ENCODE measurements around the gene ZNF724.

DNA sequence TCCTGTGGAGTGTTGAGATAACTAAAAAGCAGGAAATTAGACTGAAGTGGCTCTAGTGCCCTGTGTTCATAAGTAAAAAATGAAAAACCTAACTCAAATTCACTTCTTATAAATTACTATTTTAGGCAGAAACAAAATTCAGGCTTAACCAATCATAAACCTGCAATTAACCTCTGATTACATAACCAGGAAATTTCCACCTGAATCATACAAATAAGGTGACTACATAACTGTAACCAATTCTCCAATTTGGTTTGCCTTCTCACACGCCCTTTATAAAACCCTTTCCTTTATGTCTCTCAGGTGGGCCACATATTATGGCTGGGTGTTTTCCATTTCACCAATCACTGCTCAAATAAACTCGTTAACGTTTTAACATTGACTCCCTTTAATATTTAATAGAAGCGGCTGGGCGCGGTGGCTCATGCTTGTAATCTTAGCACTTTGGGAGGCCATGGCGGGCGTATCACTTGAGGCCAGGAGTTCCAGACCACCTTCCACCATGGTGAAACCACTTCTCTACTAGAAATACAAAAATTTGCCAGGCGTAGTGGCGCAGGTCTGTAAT is 22.9 kb upstream of the ZNF724 start:
- TF ChIP-seq, protein P1, sequence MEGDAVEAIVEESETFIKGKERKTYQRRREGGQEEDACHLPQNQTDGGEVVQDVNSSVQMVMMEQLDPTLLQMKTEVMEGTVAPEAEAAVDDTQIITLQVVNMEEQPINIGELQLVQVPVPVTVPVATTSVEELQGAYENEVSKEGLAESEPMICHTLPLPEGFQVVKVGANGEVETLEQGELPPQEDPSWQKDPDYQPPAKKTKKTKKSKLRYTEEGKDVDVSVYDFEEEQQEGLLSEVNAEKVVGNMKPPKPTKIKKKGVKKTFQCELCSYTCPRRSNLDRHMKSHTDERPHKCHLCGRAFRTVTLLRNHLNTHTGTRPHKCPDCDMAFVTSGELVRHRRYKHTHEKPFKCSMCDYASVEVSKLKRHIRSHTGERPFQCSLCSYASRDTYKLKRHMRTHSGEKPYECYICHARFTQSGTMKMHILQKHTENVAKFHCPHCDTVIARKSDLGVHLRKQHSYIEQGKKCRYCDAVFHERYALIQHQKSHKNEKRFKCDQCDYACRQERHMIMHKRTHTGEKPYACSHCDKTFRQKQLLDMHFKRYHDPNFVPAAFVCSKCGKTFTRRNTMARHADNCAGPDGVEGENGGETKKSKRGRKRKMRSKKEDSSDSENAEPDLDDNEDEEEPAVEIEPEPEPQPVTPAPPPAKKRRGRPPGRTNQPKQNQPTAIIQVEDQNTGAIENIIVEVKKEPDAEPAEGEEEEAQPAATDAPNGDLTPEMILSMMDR (IDR thresholded peaks at IDR 0.05; ENCODE audit: insufficient read depth, low read length, poor library complexity, severe bottlenecking) = no peak
- TF ChIP-seq EZH2phosphoT487 (conservative IDR thresholded peaks at IDR 0.05; ENCODE audit: low read length) = no peak
